Loucy (cell line): ENCODE results near the gene MX2.

ENCODE experiments used
- H2AFZ ChIP-seq: fragments of 200-600 bp; sonication (generic); 2 replicates; pipeline ENCODE4 v1.6.0; 2016; ENCODE audit warnings: antibody characterized with exemption, mild to moderate bottlenecking, low read length, moderate library complexity
- H3F3A ChIP-seq: fragments of 200-600 bp; 2 replicates; pipeline ENCODE4 v1.6.0; 2016; ENCODE audit warnings: antibody characterized with exemption, low read depth, mild to moderate bottlenecking
- H3K27me3 ChIP-seq: fragments of 200-600 bp; sonication (generic); 2 replicates; pipeline ENCODE4 v1.6.1; 2014; ENCODE audit warnings: low read length, mild to moderate bottlenecking; ENCODE audit not compliant: insufficient read depth, poor library complexity, severe bottlenecking
- H3K36me3 ChIP-seq: fragments of 200-600 bp; sonication (generic); 2 replicates; pipeline ENCODE4 v1.6.1; 2016; ENCODE audit warnings: low read length; ENCODE audit not compliant: insufficient read depth
- H3K4me1 ChIP-seq: fragments of 200-600 bp; sonication (generic); 2 replicates; pipeline ENCODE4 v1.5.1; 2014; ENCODE audit warnings: low read length, mild to moderate bottlenecking; ENCODE audit not compliant: insufficient read depth, poor library complexity, severe bottlenecking
- H3K4me2 ChIP-seq: fragments of 200-600 bp; sonication (generic); 2 replicates; pipeline ENCODE4 v1.6.0; 2014; ENCODE audit warnings: antibody characterized with exemption, low read length, low read depth, mild to moderate bottlenecking; ENCODE audit not compliant: poor library complexity, severe bottlenecking
- H3K4me3 ChIP-seq: fragments of 200-600 bp; sonication (generic); 2 replicates; pipeline ENCODE4 v1.5.1; 2014; ENCODE audit warnings: low read length, mild to moderate bottlenecking, mixed read lengths; ENCODE audit not compliant: poor library complexity, severe bottlenecking
- H3K79me2 ChIP-seq: fragments of 200-600 bp; sonication (generic); 2 replicates; pipeline ENCODE4 v1.6.1; 2014; ENCODE audit warnings: low read length; ENCODE audit not compliant: insufficient read depth
- H3K9ac ChIP-seq: fragments of 200-600 bp; sonication (generic); 2 replicates; pipeline ENCODE4 v1.6.0; 2014; ENCODE audit warnings: mild to moderate bottlenecking, low read depth, low read length, moderate library complexity; ENCODE audit not compliant: poor library complexity, severe bottlenecking
- H3K9me2 ChIP-seq: fragments of 200-600 bp; sonication (generic); replicated peaks from 2 replicates; pipeline ENCODE4 v1.6.1; 2016; ENCODE audit warnings: low read depth, low read length, mixed read lengths
- H3K9me3 ChIP-seq: fragments of 200-600 bp; sonication (generic); 2 replicates; pipeline ENCODE4 v1.6.1; 2014; ENCODE audit warnings: mild to moderate bottlenecking, antibody characterized with exemption, low read length, low read depth; ENCODE audit not compliant: insufficient read depth
- H4K20me1 ChIP-seq: fragments of 200-600 bp; sonication (generic); 2 replicates; pipeline ENCODE4 v1.6.0; 2014; ENCODE audit warnings: antibody characterized with exemption, low read length, mild to moderate bottlenecking; ENCODE audit not compliant: insufficient read depth, poor library complexity, severe bottlenecking
- EZH2phosphoT487 ChIP-seq: fragments of 200-600 bp; IDR thresholded peaks from 2 replicates; pipeline ENCODE4 v1.6.1; 2018; ENCODE audit warnings: antibody characterized with exemption, mild to moderate bottlenecking, moderate library complexity, borderline replicate concordance
- TF ChIP-seq, protein P1 (sequence below): fragments of 200-600 bp; sonication (generic); conservative IDR thresholded peaks from 2 replicates; pipeline ENCODE4 v1.5.1; 2014; ENCODE audit warnings: mild to moderate bottlenecking, antibody characterized with exemption, low read length

Gene MX2

DNA sequence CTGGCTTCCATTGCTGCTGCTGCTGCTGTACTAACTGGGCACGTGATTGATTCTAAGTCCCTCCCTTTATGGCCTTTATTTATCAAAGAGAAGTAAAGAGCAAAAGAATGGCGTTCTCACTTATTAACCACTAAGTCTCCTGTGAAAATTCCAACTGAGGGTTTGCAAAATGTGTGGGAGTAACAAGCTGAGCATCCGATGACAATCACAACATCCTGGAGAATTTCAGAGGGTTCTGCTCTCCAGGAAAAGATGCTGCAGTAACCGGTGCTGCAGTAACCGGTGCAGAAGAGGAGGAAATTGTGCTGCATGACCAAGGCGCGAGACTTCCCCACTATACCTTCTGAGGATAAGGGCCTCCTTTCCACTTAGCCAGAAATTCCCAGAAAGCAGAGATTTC, 12.7 kb upstream of the MX2 start:
- Histone ChIP-seq H2AFZ (no peak overlapping the region), H3K36me3 (no peaks in the 10 kb centered on the region), H3K79me2 (no peaks in the 10 kb centered on the region), H3K9ac (no peak overlapping the region), H4K20me1 (no peaks in the 10 kb centered on the region), H3K4me2 (no peak overlapping the region), H3K27me3 (no peaks in the 10 kb centered on the region), H3K4me1 (no peaks in the 10 kb centered on the region), H3K9me2 (no peaks in the 10 kb centered on the region), H3K9me3 (no peaks in the 10 kb centered on the region), H3F3A (no peaks in the 10 kb centered on the region), H3K4me3 (no peak overlapping the region)
- TF ChIP-seq, protein P1, sequence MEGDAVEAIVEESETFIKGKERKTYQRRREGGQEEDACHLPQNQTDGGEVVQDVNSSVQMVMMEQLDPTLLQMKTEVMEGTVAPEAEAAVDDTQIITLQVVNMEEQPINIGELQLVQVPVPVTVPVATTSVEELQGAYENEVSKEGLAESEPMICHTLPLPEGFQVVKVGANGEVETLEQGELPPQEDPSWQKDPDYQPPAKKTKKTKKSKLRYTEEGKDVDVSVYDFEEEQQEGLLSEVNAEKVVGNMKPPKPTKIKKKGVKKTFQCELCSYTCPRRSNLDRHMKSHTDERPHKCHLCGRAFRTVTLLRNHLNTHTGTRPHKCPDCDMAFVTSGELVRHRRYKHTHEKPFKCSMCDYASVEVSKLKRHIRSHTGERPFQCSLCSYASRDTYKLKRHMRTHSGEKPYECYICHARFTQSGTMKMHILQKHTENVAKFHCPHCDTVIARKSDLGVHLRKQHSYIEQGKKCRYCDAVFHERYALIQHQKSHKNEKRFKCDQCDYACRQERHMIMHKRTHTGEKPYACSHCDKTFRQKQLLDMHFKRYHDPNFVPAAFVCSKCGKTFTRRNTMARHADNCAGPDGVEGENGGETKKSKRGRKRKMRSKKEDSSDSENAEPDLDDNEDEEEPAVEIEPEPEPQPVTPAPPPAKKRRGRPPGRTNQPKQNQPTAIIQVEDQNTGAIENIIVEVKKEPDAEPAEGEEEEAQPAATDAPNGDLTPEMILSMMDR: no peak
- no peak for TF ChIP-seq EZH2phosphoT487

DNA sequence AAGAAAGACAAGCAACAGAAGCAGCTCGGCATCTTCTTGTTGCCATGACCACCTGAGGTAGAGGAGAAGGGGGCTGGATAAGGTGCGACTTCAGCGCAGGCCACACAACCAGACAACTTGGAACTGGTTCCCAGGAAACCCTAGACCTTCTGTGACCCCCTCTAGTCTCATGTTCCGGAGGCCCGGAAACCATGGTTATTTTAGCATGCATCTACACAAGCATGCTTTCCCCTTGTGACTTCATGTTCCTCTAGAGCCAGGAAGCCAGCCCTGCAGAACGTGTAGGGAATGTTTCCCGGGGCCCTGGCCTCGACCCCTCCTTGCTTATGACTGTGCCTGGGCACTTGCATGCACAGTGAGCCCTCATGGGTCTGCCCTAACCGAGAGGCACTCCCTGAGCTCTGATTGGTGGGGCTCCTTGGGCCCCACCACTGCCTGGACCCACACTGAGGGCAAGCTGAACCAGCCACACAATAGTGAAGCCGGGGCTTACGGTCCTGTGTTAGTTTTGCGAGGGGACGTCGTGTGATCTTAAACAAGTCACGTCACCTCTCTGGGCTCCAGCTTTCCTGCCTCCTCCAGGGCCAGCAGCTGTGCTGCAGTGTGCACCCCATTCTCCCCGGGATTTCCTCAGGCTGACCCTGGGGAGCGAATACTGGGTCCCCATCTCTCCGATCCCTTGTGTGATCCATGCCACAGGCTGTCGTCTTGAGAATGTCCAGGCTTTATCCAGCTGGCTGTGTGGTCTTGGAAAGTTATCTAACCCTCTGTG, 12.0 kb upstream of the MX2 start:
- H3K27me3 ChIP-seq: no peaks in the 10 kb centered on the region
- H3F3A ChIP-seq: no peaks in the 10 kb centered on the region
- H3K79me2 ChIP-seq: no peaks in the 10 kb centered on the region
- H3K4me1 ChIP-seq: no peaks in the 10 kb centered on the region
- no peaks in the 10 kb centered on the region for H4K20me1 ChIP-seq
- no peaks in the 10 kb centered on the region for H3K36me3 ChIP-seq
- no peak overlapping the region for H3K4me2 ChIP-seq
- TF ChIP-seq EZH2phosphoT487: no peak
- TF ChIP-seq, protein P1: no peak
- H3K9me2 ChIP-seq: no peaks in the 10 kb centered on the region
- H3K9me3 ChIP-seq: no peaks in the 10 kb centered on the region
- no peak overlapping the region for H2AFZ ChIP-seq
- H3K9ac ChIP-seq: no peak overlapping the region
- no peak overlapping the region for H3K4me3 ChIP-seq

DNA sequence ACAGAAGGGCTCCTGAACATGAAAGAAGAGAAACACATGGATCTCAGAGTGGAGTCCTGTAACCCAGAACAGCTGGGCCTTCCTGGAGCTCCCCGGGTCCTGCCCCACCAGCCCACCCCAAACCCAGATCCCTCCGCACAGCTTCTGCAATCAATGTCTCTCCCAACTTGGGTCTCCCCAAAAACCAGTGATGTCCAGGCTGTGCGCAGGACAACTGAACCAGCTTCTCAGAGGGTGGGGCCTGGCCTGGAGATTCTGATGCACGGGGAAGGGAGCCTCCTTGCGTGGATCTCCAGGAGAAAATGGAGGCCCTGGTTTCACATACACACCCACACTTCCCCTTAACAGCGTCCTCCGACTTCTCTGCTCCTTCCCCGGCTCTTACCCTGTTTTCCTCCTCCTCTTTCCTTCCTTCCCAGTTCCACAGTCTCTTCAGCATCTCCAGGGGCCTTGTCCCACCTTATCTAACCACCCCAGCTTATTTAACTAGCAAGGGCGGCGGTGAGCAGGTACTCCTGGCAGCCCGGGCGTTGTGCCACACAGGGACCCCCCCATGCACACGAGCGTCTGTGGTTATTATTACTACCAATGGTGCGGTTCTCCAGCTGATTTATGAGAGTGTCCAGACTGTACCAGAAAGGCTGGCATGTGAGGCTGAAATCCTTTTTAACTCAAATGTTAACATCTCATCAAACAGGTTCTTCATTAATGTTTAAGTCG, 11.2 kb upstream of the MX2 start:
- H3K9ac ChIP-seq: no peak overlapping the region
- no peaks in the 10 kb centered on the region for H3K27me3 ChIP-seq
- H3K9me2 ChIP-seq: no peaks in the 10 kb centered on the region
- H3K4me1 ChIP-seq: no peaks in the 10 kb centered on the region
- no peak overlapping the region for H3K4me3 ChIP-seq
- H2AFZ ChIP-seq: no peak overlapping the region
- TF ChIP-seq EZH2phosphoT487: no peak
- TF ChIP-seq, protein P1: no peak
- no peaks in the 10 kb centered on the region for H3K79me2 ChIP-seq
- H4K20me1 ChIP-seq: no peaks in the 10 kb centered on the region
- H3K9me3 ChIP-seq: no peaks in the 10 kb centered on the region
- H3K36me3 ChIP-seq: no peaks in the 10 kb centered on the region
- H3F3A ChIP-seq: no peaks in the 10 kb centered on the region
- H3K4me2 ChIP-seq: no peak overlapping the region
